ENCODE measurements around the gene ETHE1. TPM values are rescaled to one million over a fixed set of nuclear protein-coding genes. Genes with fewer than 3 reads are reported as not detected.

The ETHE1 gene
- total and polyA plus RNA-seq, 2 of the 8 experiments (the other 6 are each of a cell fraction or from before 2014, with no cell fraction given), result 19.9 to 96.0 TPM

GRCh38 chr19:43483281-43483680 lies 43.7 kb downstream of the ETHE1 start:
- Histone ChIP-seq H3K9ac (replicated peaks in 1 of 4; ENCODE audit: extremely low read depth in 1 of 4, low read depth in 3 of 4, low read length in 3 of 4) (no peak overlapping the region), H3K4me1 (replicated peaks in 1 of 4; ENCODE audit: control insufficient read depth in 3 of 4, insufficient read depth in 4 of 4, low read length in 3 of 4) (no peaks in the 10 kb centered on the region), H4K91ac (replicated peaks; ENCODE audit: insufficient read length, low read length) (no peak overlapping the region), H4K20me1 (replicated peaks in 1 of 2; ENCODE audit: control insufficient read depth in 1 of 2, insufficient read depth in 2 of 2, low read length in 2 of 2) (no peaks in the 10 kb centered on the region), H3K23me2 (ENCODE audit: low read depth, low read length) (no peaks in the 10 kb centered on the region), H3K4ac (replicated peaks; ENCODE audit: insufficient read length, low read depth, low read length) (no peak overlapping the region), H2BK120ac (replicated peaks; ENCODE audit: low read depth, low read length) (no peak overlapping the region), H3K23ac (ENCODE audit: insufficient read length) (no peak overlapping the region), H3K36me3 (ENCODE audit: control insufficient read depth in 2 of 4, insufficient read depth in 4 of 4, low read length in 3 of 4) (no peaks in the 10 kb centered on the region), H3K18ac (ENCODE audit: extremely low read depth, low read length) (no peak overlapping the region), H3K14ac (ENCODE audit: insufficient read length) (no peak overlapping the region), H3K4me2 (ENCODE audit: insufficient read depth in 1 of 2, low read depth in 2 of 2, low read length in 2 of 2) (no peak overlapping the region), H3K27me3 (replicated peaks in 1 of 4; ENCODE audit: control insufficient read depth in 3 of 4, extremely low read depth in 1 of 4, insufficient read depth in 3 of 4, low read length in 3 of 4) (no peaks in the 10 kb centered on the region), H2BK12ac (ENCODE audit: low read depth, low read length) (no peak overlapping the region), H3K9me3 (ENCODE audit: insufficient read depth in 2 of 2, low read depth in 1 of 2, low read length in 1 of 2) (no peaks in the 10 kb centered on the region), H3K27ac (ENCODE audit: low read depth, low read length) (no peak overlapping the region), H4K5ac (ENCODE audit: insufficient read length, low read depth, low read length) (no peak overlapping the region), H3K4me3 (ENCODE audit: extremely low read depth in 1 of 4, insufficient read depth in 2 of 4, low read depth in 3 of 4, low read length in 4 of 4) (no peak overlapping the region), H2AK5ac (ENCODE audit: low read depth, low read length) (no peak overlapping the region), H2BK15ac (ENCODE audit: low read length) (no peak overlapping the region), H3K56ac (replicated peaks; ENCODE audit: insufficient read length, low read depth, low read length) (no peak overlapping the region), H3K79me2 (ENCODE audit: control insufficient read depth in 1 of 2, insufficient read depth in 2 of 2, low read length in 2 of 2) (no peaks in the 10 kb centered on the region), H3K79me1 (ENCODE audit: low read depth, low read length) (no peaks in the 10 kb centered on the region), H2BK5ac (ENCODE audit: low read depth, low read length) (no peak overlapping the region), H4K8ac (ENCODE audit: extremely low read depth, insufficient read depth, low read length) (no peak overlapping the region), H2AFZ (ENCODE audit: low read length) (no peak overlapping the region), H2BK20ac (ENCODE audit: low read length) (no peak overlapping the region)
- no peak for FAIRE-seq
- DNase-seq (ENCODE audit: low read depth in 1 of 2, low spot score in 2 of 2), result no peak
- TF ChIP-seq SUZ12 (IDR thresholded peaks at IDR 0.05; ENCODE audit: low read length) (no peak), BCL11A (IDR thresholded peaks at IDR 0.05; ENCODE audit: low read depth in 2 of 2, low read length in 2 of 2) (no peak), ATF2 (IDR thresholded peaks at IDR 0.05; ENCODE audit: low read length) (no peak), NRF1 (IDR thresholded peaks at IDR 0.05; ENCODE audit: low read depth, low read length) (no peak)
- 84% methylated on average over 6 of the region's 6 CpGs; no CpG with 5 or more reads in 1 of the 2 experiments for WGBS, 2 experiments (ENCODE audit: extremely low coverage in 1 of 2, insufficient coverage in 1 of 2, insufficient read length in 1 of 2, insufficient replicate concordance in 2 of 2, low coverage in 1 of 2, low lambda C conversion rate in 2 of 2, missing lambda C conversion rate in 1 of 2)
- POLR2A ChIA-PET (ENCODE audit: partially characterized antibody), result interaction anchor here (1.6 kb wide), 1 partner anchor 18 kb away, joined by 3 read pairs; no protein-coding TSS in a partner anchor
- CTCF ChIA-PET (ENCODE audit: partially characterized antibody), result interaction anchor here (0.9 to 2.6 kb wide), 6 partner anchors 9 to 41 kb away, joined by 3 to 9 read pairs (median 3); no protein-coding TSS in a partner anchor

Data from H1 (cell line).